Naive thymus-derived CD4-positive, alpha-beta T cell (primary cell): ENCODE measurements around the gene LNP1. TPM values are rescaled to one million over a fixed set of nuclear protein-coding genes. Genes with fewer than 3 reads are reported as not detected.

ENCODE experiments used
- ATAC-seq: fragments of 150-1000 bp; cut with Tn5 transposase; 2 replicates; pipeline ENCODE4 v1.10.0; 2021; ENCODE audit warnings: mild to moderate bottlenecking, moderate library complexity
- CTCF ChIA-PET: fragments of 350-600 bp; sonication (Branson Sonifier 250); formaldehyde crosslinking; loops from one replicate; lab custom pipeline; 2021; ENCODE audit warnings: antibody characterized with exemption; lab: Charles Lee
- POLR2A ChIA-PET: fragments of 350-600 bp; sonication (Branson Sonifier 250); formaldehyde crosslinking; loops from one replicate; lab custom pipeline; 2021; ENCODE audit warnings: antibody characterized with exemption, inconsistent platforms; lab: Charles Lee
- DNase-seq, 9 donors: peaks; one replicate each; pipeline versions ENCODE4 v3.0.0 to v3.0.0-alpha.2; 2020 to 2022; ENCODE audit warnings: mixed read lengths in 1 of 9
- H3K27ac ChIP-seq: one replicate; pipeline ENCODE4 v1.7.0; 2013; ENCODE audit warnings: mild to moderate bottlenecking, low read depth, low read length, moderate library complexity
- H3K27me3 ChIP-seq, 2 donors: one replicate each; pipeline ENCODE4 v1.7.0; 2013; ENCODE audit warnings: low read length in 2 of 2, mild to moderate bottlenecking in 2 of 2, moderate library complexity in 2 of 2; ENCODE audit not compliant: control insufficient read depth in 2 of 2, insufficient read depth in 2 of 2
- H3K36me3 ChIP-seq, 3 experiments: 1 replicate in 2 of 3; 2 replicates in 1 of 3; pipeline ENCODE4 v1.7.0; 2013; ENCODE audit warnings: low read length in 3 of 3, mild to moderate bottlenecking in 3 of 3, moderate library complexity in 1 of 3; ENCODE audit not compliant: insufficient read depth in 3 of 3, control insufficient read depth in 2 of 3
- H3K4me1 ChIP-seq, 2 donors: one replicate each; pipeline ENCODE4 v1.7.0; 2013; ENCODE audit warnings: low read length in 2 of 2, mild to moderate bottlenecking in 2 of 2, moderate library complexity in 1 of 2; ENCODE audit not compliant: control insufficient read depth in 2 of 2, insufficient read depth in 2 of 2
- H3K4me3 ChIP-seq: 2 replicates; pipeline ENCODE4 v1.7.0; 2013; ENCODE audit warnings: mild to moderate bottlenecking, low read length
- H3K9me3 ChIP-seq, 3 experiments: 1 replicate in 2 of 3; 2 replicates in 1 of 3; pipeline ENCODE4 v1.7.0; 2013; ENCODE audit warnings: low read length in 3 of 3; ENCODE audit not compliant: control insufficient read depth in 2 of 3
- H3K27ac Mint-ChIP-seq, 9 donors: one replicate each; pipeline ENCODE4 v1.8.0; 2020 to 2022; ENCODE audit warnings: mixed read lengths in 9 of 9, mild to moderate bottlenecking in 8 of 9, moderate library complexity in 5 of 9, inconsistent platforms in 2 of 9
- H3K27me3 Mint-ChIP-seq, 5 donors: one replicate each; pipeline ENCODE4 v1.8.0; 2021 to 2022; ENCODE audit warnings: mixed read lengths in 5 of 5, mild to moderate bottlenecking in 1 of 5
- H3K36me3 Mint-ChIP-seq, 5 donors: one replicate each; pipeline ENCODE4 v1.8.0; 2020 to 2022; ENCODE audit warnings: mixed read lengths in 5 of 5, mild to moderate bottlenecking in 3 of 5, inconsistent platforms in 1 of 5
- H3K4me1 Mint-ChIP-seq, 7 donors: one replicate each; pipeline ENCODE4 v1.8.0; 2020 to 2022; ENCODE audit warnings: mixed read lengths in 7 of 7, mild to moderate bottlenecking in 3 of 7, inconsistent platforms in 1 of 7
- H3K4me3 Mint-ChIP-seq, 10 donors: one replicate each; pipeline ENCODE4 v1.8.0; 2020 to 2022; ENCODE audit warnings: mild to moderate bottlenecking in 10 of 10, mixed read lengths in 10 of 10, moderate library complexity in 6 of 10, inconsistent platforms in 2 of 10
- H3K9me3 Mint-ChIP-seq, 11 donors: one replicate each; pipeline ENCODE4 v1.8.0; 2020 to 2022; ENCODE audit warnings: mixed read lengths in 11 of 11, mild to moderate bottlenecking in 4 of 11, inconsistent platforms in 1 of 11, moderate library complexity in 1 of 11
- intact Hi-C, 2 donors: fragments of 100-400 bp; cut with micrococcal nuclease; formaldehyde crosslinking; loops; one replicate each; pipeline ENCODE4 v1.15.1; 2023
- polyA plus RNA-seq, 2 donors: library from polyadenylated mRNA; unstranded; fragments of 300-500 nt; fragmentation: Illumina TruSeq; gene quantifications; one replicate each; pipeline ENCODE4 v1.2.3, GENCODE V29; 2021
- total RNA-seq, 6 experiments: library from RNA in 5 of 6; stranded (reverse) in 5 of 6; gene quantifications; 1 replicate in 5 of 6; 2 replicates in 1 of 6; pipeline ENCODE4 v1.2.3 and lab custom pipeline; 2021 to 2026

Gene LNP1
- total and polyA plus RNA-seq, 7 experiments from 2014 or later = 0.37 to 2.4 (median 1.2) TPM

GRCh38 chr3:100489118-100489517, 87.8 kb downstream of the LNP1 start:
- Mint-ChIP-seq H3K36me3 (no peaks in the 10 kb centered on the region), H3K9me3 (peaks cover 0 to 5% (median 0%) of the 10 kb centered on the region in 11 donors), H3K4me1 (peaks cover 5 to 14% (median 9%) of the 10 kb centered on the region in 7 donors), H3K27me3 (peaks cover 0 to 37% (median 11%) of the 10 kb centered on the region in 5 donors), H3K27ac (no peak overlapping the region), H3K4me3 (no peak overlapping the region)
- ChIA-PET POLR2A (no interaction called here), CTCF (no interaction called here)
- Histone ChIP-seq H3K27me3 (no peaks in the 10 kb centered on the region), H3K9me3 (no peaks in the 10 kb centered on the region), H3K4me1 (peaks cover 6% of the 10 kb centered on the region in 2 donors), H3K4me3 (no peak overlapping the region), H3K36me3 (no peaks in the 10 kb centered on the region), H3K27ac (no peak overlapping the region)
- ATAC-seq (no peak), DNase-seq (no peak)
- intact Hi-C loops = no loop called here

DNA sequence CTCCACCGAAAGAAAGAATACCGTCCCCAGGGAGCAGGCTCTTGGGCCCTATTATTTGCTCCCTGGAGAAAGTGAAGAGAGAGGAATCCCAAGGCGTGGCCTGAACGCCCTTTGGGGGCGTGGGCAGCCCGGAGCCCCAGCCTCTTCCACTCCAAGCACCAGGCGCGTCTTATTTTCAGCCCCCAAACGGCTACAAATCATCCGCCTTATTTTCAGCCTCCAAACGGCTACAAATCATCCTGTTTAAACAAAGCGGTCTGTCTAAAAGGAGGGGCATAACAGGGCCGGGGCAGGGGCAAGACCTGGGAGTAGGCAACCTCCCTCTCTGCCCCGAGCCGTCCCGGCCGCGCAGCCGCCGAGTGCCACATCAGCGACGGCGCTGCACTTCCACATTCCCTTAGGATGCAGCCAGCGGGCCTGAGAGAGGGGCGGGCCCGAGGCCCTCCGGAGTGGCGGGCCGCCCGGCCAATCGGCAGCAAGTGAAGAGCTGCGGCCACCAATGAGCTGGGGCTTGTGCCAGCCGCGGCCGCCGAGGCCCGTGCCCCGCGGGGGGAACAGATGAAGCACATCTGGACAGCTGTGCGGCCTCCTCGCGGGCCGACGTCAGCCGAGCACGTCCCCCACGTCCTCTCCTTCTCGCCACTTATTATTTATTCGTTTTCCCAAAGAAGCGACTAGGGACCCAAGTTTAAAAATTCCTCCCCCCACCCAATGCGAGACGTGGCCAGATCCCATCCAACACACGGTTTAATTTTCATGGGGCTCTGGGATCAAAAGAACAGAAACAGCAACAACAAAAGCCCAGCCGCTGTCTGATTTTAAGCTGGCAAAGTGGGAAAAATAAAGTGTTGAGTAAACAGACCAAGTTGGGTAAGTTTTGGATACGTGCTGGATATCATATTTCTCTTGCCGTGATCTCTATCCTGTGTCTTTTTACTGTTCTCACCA, 91.0 kb downstream of the LNP1 start, which contains the start of gene TMEM45A:
TSS of gene TMEM45A (plus strand) at position 561 of the 948 bp plus-strand sequence. CDS start 62,593 bp downstream, outside the sequence.
- H3K4me1 ChIP-seq = peaks cover 6% of the 10 kb centered on the region in 2 donors
- no peaks in the 10 kb centered on the region for H3K9me3 ChIP-seq
- H3K36me3 Mint-ChIP-seq = no peaks in the 10 kb centered on the region
- H3K9me3 Mint-ChIP-seq = peaks cover 0 to 5% (median 0%) of the 10 kb centered on the region in 11 donors
- peak within 1 kb of the TSS; percentile 76 to 91 (median 85) for H3K4me3 Mint-ChIP-seq
- peaks cover 6 to 42% (median 17%) of the 10 kb centered on the region in 5 donors for H3K27me3 Mint-ChIP-seq
- H3K27ac ChIP-seq = no peak within 1 kb of the TSS
- ATAC-seq (peak; percentile 97), DNase-seq (peak; percentile 20 to 85 (median 69))
- H3K4me1 Mint-ChIP-seq = peaks cover 5 to 14% (median 9%) of the 10 kb centered on the region in 7 donors
- intact Hi-C loops = loop anchor here (1.0 to 10.0 kb wide), 4 partner anchors 91 to 1335 kb away; partner anchors contain the start of genes LNP1 (in 2 of the 2) and TOMM70 (in 2 of the 2)
- no peaks in the 10 kb centered on the region for H3K36me3 ChIP-seq
- ChIA-PET CTCF (no interaction called here), POLR2A (interaction anchor here (1.2 kb wide), 1 partner anchor 232 kb away, joined by 4 read pairs; the partner anchor contains the start of gene TBC1D23)
- peak within 1 kb of the TSS; percentile 64 for H3K4me3 ChIP-seq
- no peaks in the 10 kb centered on the region for H3K27me3 ChIP-seq
- peak within 1 kb of the TSS in 3 of 9 donors; percentile 22 to 51 (median 49) for H3K27ac Mint-ChIP-seq

- Mint-ChIP-seq H3K36me3 (no peaks in the 10 kb centered on the region), H3K4me3 (no peak overlapping the region), H3K9me3 (no peaks in the 10 kb centered on the region), H3K27me3 (peaks cover 9 to 46% (median 24%) of the 10 kb centered on the region in 5 donors), H3K4me1 (peaks cover 5 to 11% (median 9%) of the 10 kb centered on the region in 7 donors), H3K27ac (no peak overlapping the region)
- Histone ChIP-seq H3K4me3 (no peak overlapping the region), H3K36me3 (no peaks in the 10 kb centered on the region), H3K4me1 (peaks cover 6% of the 10 kb centered on the region in 2 donors), H3K27me3 (no peaks in the 10 kb centered on the region), H3K9me3 (no peaks in the 10 kb centered on the region), H3K27ac (no peak overlapping the region)
- no peak for ATAC-seq
- CTCF ChIA-PET = no interaction called here
- no peak for DNase-seq
- POLR2A ChIA-PET = interaction anchor here (0.5 kb wide), 1 partner anchor 45 kb away, joined by 3 read pairs; no protein-coding TSS in a partner anchor
- intact Hi-C loops = loop anchor here in 1 of 2 donors (10.0 kb wide), 1 partner anchor 182 kb away; no protein-coding TSS in a partner anchor
Observed at GRCh38 chr3:100496711-100497261, 95.4 kb downstream of the LNP1 start.

GRCh38 chr3:100499651-100500050, 98.3 kb downstream of the LNP1 start:
- Mint-ChIP-seq H3K27ac (no peak overlapping the region), H3K4me3 (no peak overlapping the region), H3K36me3 (no peaks in the 10 kb centered on the region), H3K27me3 (peaks cover 21 to 46% (median 28%) of the 10 kb centered on the region in 5 donors), H3K9me3 (peaks cover 0 to 2% (median 0%) of the 10 kb centered on the region in 11 donors), H3K4me1 (peaks cover 0 to 5% (median 0%) of the 10 kb centered on the region in 7 donors)
- ChIA-PET POLR2A (interaction anchor here (0.6 kb wide), 1 partner anchor 238 kb away, joined by 4 read pairs; no protein-coding TSS in a partner anchor), CTCF (interaction anchor here (0.6 kb wide), 1 partner anchor 21 kb away, joined by 10 read pairs; no protein-coding TSS in a partner anchor)
- DNase-seq (no peak), ATAC-seq (no peak)
- no peaks in the 10 kb centered on the region for H3K27me3 ChIP-seq
- H3K36me3 ChIP-seq = no peaks in the 10 kb centered on the region
- no peak overlapping the region for H3K4me3 ChIP-seq
- H3K27ac ChIP-seq = no peak overlapping the region
- H3K9me3 ChIP-seq = no peaks in the 10 kb centered on the region
- no peaks in the 10 kb centered on the region for H3K4me1 ChIP-seq
- intact Hi-C loops = loop anchor here in 1 of 2 donors (10.0 kb wide), 1 partner anchor 185 kb away; no protein-coding TSS in a partner anchor

DNA sequence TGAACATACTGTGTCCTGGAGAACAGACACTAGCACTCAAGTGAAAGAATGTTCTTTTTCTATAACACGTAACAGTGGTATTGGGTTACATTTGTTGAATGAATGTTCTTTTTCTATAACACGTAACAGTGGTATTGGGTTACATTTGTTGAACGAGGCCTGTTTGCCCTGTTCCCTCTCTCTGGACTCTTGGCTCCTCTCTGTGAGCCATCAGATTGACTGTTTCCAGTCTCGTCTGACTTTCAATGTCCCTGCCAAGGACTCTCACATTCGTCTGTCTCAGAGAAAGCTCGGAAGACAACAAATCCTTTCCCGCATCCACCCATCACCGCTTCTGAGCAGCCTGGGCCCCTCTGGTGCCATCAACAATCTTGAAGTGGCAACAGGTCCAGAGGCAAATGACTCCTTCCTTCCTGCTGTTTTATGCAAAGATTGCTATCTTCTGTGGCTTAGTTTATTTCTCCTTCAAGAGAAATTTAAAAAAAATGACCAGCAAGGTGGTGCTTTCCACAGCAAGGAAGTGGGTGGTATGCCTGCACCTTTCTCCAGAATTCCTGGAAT, 99.1 kb downstream of the LNP1 start:
- no peak for ATAC-seq
- H3K4me3 Mint-ChIP-seq = no peak overlapping the region
- no peak overlapping the region for H3K27ac ChIP-seq
- H3K9me3 Mint-ChIP-seq = peaks cover 0 to 2% (median 0%) of the 10 kb centered on the region in 11 donors
- peaks cover 19 to 46% (median 29%) of the 10 kb centered on the region in 5 donors for H3K27me3 Mint-ChIP-seq
- no peaks in the 10 kb centered on the region for H3K27me3 ChIP-seq
- H3K36me3 ChIP-seq = no peaks in the 10 kb centered on the region
- intact Hi-C loops = no loop called here
- H3K4me1 Mint-ChIP-seq = no peaks in the 10 kb centered on the region
- no peaks in the 10 kb centered on the region for H3K9me3 ChIP-seq
- no peak overlapping the region for H3K27ac Mint-ChIP-seq
- no peak for DNase-seq
- no peak overlapping the region for H3K4me3 ChIP-seq
- H3K4me1 ChIP-seq = no peaks in the 10 kb centered on the region
- ChIA-PET POLR2A (no interaction called here), CTCF (no interaction called here)
- no peaks in the 10 kb centered on the region for H3K36me3 Mint-ChIP-seq

GRCh38 chr3:100503448-100503847, 102.1 kb downstream of the LNP1 start:
- ATAC-seq = no peak
- intact Hi-C loops = no loop called here
- CTCF ChIA-PET = no interaction called here

More at GRCh38 chr3:100503448-100503847, 102.1 kb downstream of the LNP1 start:
- Mint-ChIP-seq H3K27me3 (peaks cover 33 to 48% (median 39%) of the 10 kb centered on the region in 5 donors), H3K9me3 (peaks cover 0 to 2% (median 0%) of the 10 kb centered on the region in 11 donors), H3K27ac (no peak overlapping the region), H3K4me3 (no peak overlapping the region), H3K36me3 (no peaks in the 10 kb centered on the region), H3K4me1 (no peaks in the 10 kb centered on the region)
- H3K4me3 ChIP-seq = no peak overlapping the region
- H3K27me3 ChIP-seq = no peaks in the 10 kb centered on the region
- DNase-seq = no peak
- H3K36me3 ChIP-seq = no peaks in the 10 kb centered on the region
- H3K27ac ChIP-seq = no peak overlapping the region
- H3K4me1 ChIP-seq = no peaks in the 10 kb centered on the region
- H3K9me3 ChIP-seq = no peaks in the 10 kb centered on the region
- POLR2A ChIA-PET = no interaction called here
